IMR-90 (cell line): ENCODE data around the gene CACNB2. TPM values are rescaled to one million over a fixed set of nuclear protein-coding genes. Genes with fewer than 3 reads are reported as not detected.

Experiments used
- CTCF ChIP-seq: conservative IDR thresholded peaks from 2 replicates; pipeline ENCODE4 v1.5.1; 2012; ENCODE audit warnings: mild to moderate bottlenecking, low read depth, low read length, improper control_type of control experiment
- MAZ ChIP-seq: IDR thresholded peaks from 2 replicates; pipeline ENCODE4 v1.6.1; 2012; ENCODE audit warnings: low read depth, mild to moderate bottlenecking, low read length, improper control_type of control experiment, moderate library complexity, borderline replicate concordance
- polyA plus RNA-seq, 3 experiments: library from polyadenylated mRNA; depleted of rRNA; stranded (reverse); fragments of >200 nt; gene quantifications; 2 replicates each; pipeline ENCODE4 v1.2.3, GENCODE V29; 2012; ENCODE audit warnings: low replicate concordance in 1 of 3
- total RNA-seq: library from RNA; depleted of rRNA; stranded (reverse); fragments of >200 nt; gene quantifications from 2 replicates; pipeline ENCODE4 v1.2.3, GENCODE V29; 2012
- TF ChIP-seq, protein P1 (sequence below): fragments of 150-350 bp; IDR thresholded peaks from 2 replicates; pipeline ENCODE4 v1.6.1; 2016; ENCODE audit warnings: low read depth, mild to moderate bottlenecking, low read length, moderate library complexity, borderline replicate concordance

The CACNB2 gene
- total and polyA plus RNA-seq, 2 of the 4 experiments (the other 2 are of a cell fraction), result 0.36 TPM

DNA sequence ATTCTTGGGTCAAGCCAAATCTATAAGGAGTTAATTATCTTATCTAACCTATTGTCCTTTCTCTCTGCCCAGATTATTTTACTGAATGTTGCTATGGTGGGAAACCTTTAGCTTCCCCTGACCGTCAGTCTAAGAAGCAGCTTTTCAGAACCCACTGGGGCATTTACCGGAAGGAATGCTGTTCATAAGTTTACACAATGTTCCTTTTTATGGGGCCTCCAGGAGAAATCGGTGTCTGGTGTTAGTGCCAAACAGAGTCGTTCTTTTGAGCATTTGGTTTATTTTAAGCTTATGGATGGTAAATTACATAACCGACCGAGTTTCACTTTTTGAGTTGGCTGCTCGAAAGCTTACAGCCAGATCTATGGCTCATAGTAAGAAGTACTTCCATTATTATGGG is 111.9 kb downstream of the CACNB2 start (continued):
- TF ChIP-seq CTCF, result no peak
- no peak for TF ChIP-seq MAZ
- TF ChIP-seq, protein P1, sequence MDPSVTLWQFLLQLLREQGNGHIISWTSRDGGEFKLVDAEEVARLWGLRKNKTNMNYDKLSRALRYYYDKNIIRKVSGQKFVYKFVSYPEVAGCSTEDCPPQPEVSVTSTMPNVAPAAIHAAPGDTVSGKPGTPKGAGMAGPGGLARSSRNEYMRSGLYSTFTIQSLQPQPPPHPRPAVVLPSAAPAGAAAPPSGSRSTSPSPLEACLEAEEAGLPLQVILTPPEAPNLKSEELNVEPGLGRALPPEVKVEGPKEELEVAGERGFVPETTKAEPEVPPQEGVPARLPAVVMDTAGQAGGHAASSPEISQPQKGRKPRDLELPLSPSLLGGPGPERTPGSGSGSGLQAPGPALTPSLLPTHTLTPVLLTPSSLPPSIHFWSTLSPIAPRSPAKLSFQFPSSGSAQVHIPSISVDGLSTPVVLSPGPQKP, result no peak
